Stimulated activated effector memory CD8-positive, alpha-beta T cell treated with anti-CD3 and anti-CD28 coated beads, Interleukin-12 subunit alpha, Interleukin-12 subunit beta, amount 100 ng/mL, for 72 hours (primary cell): ENCODE measurements around the gene BMPR1A.
A peak's percentile ranks its signal among the peaks of the same experiment; 100 is the strongest.
"Not testable (repeated sequence)": the region's sequence is repeated elsewhere in the genome, so short reads cannot be mapped to it uniquely, and the experiment has no call there.

ENCODE experiments used
- ATAC-seq: fragments of 150-1000 bp; cut with Tn5 transposase; 2 replicates; pipeline ENCODE4 v1.10.0; 2021
- DNase-seq, 2 donors: peaks; one replicate each; pipeline ENCODE4 v3.0.0; 2021 to 2022; ENCODE audit warnings: low spot score in 2 of 2
- H3K27ac Mint-ChIP-seq: one replicate; pipeline ENCODE4 v1.8.0; 2022; ENCODE audit warnings: mild to moderate bottlenecking, mixed read lengths
- H3K36me3 Mint-ChIP-seq: one replicate; pipeline ENCODE4 v1.8.0; 2022; ENCODE audit warnings: mild to moderate bottlenecking, mixed read lengths
- H3K4me1 Mint-ChIP-seq: one replicate; pipeline ENCODE4 v1.8.0; 2022; ENCODE audit warnings: mixed read lengths
- H3K4me3 Mint-ChIP-seq: one replicate; pipeline ENCODE4 v1.8.0; 2022; ENCODE audit warnings: mild to moderate bottlenecking, mixed read lengths
- H3K9me3 Mint-ChIP-seq: one replicate; pipeline ENCODE4 v1.8.0; 2022; ENCODE audit warnings: mixed read lengths

Gene BMPR1A

DNA sequence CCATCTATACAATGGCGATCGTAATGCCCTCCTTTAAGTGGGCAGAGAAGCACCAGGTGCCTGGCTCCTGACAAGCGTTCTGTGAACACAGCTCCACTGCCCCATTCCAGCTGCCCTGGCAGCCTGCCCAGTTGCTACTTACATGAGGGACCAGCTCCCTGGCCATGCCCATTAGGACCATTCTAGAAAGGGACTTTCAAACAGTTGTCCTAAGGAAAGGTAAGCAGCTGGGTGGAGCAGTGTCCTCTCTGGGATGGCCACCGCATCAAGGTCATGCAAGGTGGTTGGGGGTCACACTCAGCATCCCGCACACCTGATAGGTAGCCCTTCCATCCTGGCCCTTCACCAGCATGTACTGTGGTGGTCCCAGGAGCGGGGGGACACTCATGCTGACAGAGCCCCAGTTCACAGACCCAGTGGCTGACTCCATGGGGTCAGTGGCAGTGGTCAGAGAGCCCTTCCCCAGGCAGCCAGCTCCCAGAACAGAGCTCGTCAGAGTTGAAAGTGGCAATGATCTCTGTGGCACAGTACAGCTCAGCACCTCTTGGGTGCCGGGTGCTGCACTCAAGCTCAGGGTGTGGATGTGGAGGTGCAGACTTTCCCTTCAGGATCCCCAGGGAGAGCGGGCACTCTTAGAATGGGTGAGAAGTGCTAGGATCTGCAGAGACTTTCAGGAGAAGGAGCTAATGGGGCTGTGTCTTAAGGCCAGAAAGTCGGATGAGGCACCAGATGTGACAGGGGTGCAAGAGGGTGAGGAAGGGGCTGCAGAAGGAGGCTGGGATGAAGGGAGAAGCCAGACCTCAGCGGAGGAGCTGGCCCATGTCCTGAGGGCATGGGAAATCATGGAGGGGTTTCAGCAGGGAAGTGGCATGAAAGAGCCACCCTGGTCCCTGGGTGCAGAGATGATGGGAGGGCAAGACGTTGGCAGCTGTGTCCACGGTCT is 190.1 kb downstream of the BMPR1A start:
- Mint-ChIP-seq H3K4me1 (peaks cover 9% of the 10 kb centered on the region), H3K36me3 (no peaks in the 10 kb centered on the region), H3K9me3 (no peaks in the 10 kb centered on the region), H3K4me3 (no peak overlapping the region), H3K27ac (no peak overlapping the region)
- ATAC-seq (no peak), DNase-seq (no peak)

DNA sequence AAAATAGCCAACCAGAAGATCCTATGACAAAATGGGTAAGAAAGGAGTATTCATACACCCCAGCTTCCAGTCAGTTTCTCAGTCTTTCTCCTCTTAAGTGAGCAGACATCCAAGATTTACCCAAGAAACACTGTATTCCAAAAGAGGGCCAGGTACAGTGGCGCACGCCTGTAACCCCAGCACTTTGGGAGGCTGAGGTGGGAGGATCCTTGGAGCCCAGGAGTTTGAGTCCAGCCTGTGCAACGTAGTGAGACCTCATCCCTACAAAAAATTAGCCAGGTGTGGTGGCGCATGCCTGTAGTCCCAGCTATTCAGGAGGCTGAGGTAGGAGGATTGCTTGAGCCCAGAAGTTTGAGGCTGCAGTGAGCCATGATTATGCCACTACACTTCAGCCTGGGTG is 191.4 kb downstream of the BMPR1A start:
- DNase-seq, H3K9me3 Mint-ChIP-seq, H3K4me1 Mint-ChIP-seq, H3K4me3 Mint-ChIP-seq, H3K36me3 Mint-ChIP-seq, H3K27ac Mint-ChIP-seq, ATAC-seq: not testable (repeated sequence)

DNA sequence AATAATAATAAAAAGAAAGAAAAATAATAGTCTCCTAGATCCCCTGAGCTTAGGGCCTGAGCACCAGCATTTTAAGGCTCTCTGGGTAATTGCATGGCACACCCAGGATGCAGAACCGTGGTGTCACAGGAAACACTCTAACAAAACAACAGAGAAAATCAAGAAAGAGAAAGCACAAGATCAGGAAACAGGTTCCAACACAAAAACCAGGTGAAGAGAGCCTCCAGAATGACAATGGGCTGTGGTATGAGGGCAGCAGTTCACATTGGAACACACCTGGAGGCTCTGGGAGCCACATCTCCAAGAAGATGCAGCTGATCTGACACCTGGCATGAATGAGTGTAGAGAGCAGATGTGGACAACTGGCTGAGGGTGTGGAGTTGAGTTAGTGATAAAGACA is 193.9 kb downstream of the BMPR1A start:
- Mint-ChIP-seq H3K4me3 (no peak overlapping the region), H3K27ac (peak overlapping the region; percentile 65), H3K9me3 (peaks cover 9% of the 10 kb centered on the region), H3K4me1 (peaks cover 9% of the 10 kb centered on the region), H3K36me3 (no peaks in the 10 kb centered on the region)
- DNase-seq (no peak), ATAC-seq (no peak)

DNA sequence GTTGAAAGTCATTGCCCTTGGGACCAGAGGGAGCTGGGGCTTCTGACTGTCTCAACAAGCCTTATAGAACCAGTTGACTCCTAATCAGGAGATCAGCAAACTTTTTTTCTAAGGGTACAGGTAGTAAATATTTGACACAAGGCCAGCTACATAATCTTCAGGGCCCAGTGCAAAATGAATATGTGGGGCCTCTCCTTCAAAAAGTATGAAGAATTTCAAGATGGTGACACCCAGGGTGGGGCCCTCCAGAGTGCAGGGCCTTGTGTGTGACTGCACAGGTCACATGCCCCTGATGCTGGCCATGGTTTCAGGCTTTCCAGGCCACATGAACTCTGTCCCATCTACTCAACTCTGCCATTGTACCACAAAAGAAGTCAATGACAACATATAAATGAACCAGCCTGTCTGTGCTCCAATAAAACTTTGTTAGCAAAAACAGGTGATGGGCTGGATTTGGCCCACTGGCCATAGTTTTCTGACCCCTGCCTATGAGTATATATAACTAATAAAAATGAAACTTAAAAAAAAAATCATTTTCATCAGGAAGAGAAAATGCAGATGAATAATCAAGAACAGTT is 194.9 kb downstream of the BMPR1A start:
- no peak overlapping the region for H3K27ac Mint-ChIP-seq
- H3K4me1 Mint-ChIP-seq: peaks cover 9% of the 10 kb centered on the region
- no peak overlapping the region for H3K4me3 Mint-ChIP-seq
- DNase-seq: no peak
- peaks cover 9% of the 10 kb centered on the region for H3K9me3 Mint-ChIP-seq
- ATAC-seq: no peak
- no peaks in the 10 kb centered on the region for H3K36me3 Mint-ChIP-seq

DNA sequence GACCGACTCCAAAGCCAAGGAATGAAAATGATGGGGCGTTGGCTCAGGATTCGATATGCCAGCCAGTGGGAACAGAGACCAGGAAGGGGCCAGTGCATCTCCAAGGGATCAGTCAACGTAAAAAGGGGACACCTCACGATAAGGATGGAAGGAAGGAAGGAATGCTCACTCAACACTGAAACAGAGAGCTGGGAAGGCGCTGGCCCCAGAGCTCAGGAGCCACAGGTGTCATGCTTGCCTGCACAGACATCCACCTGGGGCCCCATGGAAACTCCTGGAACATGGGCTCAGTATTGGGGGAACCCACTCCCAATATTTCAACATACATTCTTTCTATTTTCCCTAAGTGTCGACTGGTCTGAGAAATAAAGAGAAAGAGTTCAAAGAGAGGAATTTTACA is 195.7 kb downstream of the BMPR1A start:
- ATAC-seq (no peak), DNase-seq (no peak)
- no peaks in the 10 kb centered on the region for H3K36me3 Mint-ChIP-seq
- peak overlapping the region; percentile 38 for H3K27ac Mint-ChIP-seq
- peaks cover 9% of the 10 kb centered on the region for H3K4me1 Mint-ChIP-seq
- peaks cover 9% of the 10 kb centered on the region for H3K9me3 Mint-ChIP-seq
- H3K4me3 Mint-ChIP-seq: no peak overlapping the region

DNA sequence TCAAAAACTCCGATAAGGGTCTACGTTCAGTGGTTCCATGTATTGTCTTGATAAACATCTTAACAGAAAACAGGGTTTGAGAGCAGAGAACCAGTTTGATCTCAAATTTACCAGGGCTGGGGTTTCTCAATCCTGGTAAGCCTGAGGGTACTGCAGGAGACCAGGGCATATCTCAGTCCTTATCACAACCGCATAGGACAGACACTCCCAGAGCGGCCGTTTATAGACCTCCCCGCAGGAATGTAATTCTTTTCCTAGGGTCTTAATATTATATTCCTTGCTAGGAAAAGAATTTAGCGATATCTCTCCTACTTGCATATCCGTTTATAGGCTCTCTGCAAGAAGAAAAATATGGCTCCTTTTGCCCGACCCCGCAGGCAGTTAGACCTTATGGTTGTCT is 196.3 kb downstream of the BMPR1A start:
- H3K36me3 Mint-ChIP-seq, H3K9me3 Mint-ChIP-seq, DNase-seq, H3K4me3 Mint-ChIP-seq, H3K4me1 Mint-ChIP-seq, ATAC-seq: not testable (repeated sequence)
- peak overlapping the region; percentile 38 for H3K27ac Mint-ChIP-seq

DNA sequence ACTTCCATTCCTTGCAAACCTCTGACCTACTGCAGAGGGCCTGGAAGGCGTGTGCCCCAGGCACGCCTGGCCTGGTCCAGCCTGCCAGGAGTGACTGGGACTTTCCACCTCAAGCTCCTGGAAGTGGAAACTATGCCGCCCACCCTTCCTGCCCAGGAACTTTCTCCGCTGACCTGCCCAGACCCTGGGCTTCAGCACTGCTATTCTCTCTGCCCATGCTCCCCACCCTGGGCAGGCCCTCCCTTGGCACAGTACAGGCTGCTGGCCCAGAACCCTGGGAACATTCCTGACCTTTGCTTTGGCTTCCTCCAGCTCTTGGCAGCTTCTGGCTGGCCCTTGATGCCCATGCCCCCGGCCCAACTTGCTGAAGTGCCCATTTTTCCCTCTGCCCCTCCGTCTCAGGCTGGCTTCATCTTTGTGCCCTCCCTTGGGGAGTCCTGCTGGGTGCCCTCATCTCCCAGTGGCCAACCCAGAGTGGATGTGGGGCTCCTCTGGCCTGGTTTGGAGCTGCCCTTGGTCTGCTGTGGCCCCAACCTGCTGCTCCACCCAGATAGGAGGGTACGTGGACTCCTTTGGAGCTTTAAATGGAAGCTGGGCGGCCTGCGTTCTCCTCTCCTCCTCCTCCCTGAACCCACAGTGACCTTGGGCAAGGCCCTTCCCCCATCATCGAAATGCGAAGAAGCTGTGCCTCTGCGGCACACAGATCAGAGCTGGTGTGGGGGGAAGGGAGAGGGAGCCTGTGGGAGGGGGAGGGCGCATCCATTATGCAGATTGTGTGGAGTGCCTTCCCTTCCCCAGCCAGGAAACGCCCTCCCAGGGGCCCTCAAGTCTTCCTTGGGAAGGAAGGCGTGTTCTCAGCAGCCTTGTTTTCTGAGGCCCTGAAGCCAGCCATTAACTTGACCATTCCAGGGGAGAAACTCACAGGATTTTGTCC is 197.6 kb downstream of the BMPR1A start:
- H3K9me3 Mint-ChIP-seq: peaks cover 9% of the 10 kb centered on the region
- ATAC-seq (no peak), DNase-seq (no peak)
- no peak overlapping the region for H3K4me3 Mint-ChIP-seq
- H3K27ac Mint-ChIP-seq: no peak overlapping the region
- peaks cover 9% of the 10 kb centered on the region for H3K4me1 Mint-ChIP-seq
- no peaks in the 10 kb centered on the region for H3K36me3 Mint-ChIP-seq

DNA sequence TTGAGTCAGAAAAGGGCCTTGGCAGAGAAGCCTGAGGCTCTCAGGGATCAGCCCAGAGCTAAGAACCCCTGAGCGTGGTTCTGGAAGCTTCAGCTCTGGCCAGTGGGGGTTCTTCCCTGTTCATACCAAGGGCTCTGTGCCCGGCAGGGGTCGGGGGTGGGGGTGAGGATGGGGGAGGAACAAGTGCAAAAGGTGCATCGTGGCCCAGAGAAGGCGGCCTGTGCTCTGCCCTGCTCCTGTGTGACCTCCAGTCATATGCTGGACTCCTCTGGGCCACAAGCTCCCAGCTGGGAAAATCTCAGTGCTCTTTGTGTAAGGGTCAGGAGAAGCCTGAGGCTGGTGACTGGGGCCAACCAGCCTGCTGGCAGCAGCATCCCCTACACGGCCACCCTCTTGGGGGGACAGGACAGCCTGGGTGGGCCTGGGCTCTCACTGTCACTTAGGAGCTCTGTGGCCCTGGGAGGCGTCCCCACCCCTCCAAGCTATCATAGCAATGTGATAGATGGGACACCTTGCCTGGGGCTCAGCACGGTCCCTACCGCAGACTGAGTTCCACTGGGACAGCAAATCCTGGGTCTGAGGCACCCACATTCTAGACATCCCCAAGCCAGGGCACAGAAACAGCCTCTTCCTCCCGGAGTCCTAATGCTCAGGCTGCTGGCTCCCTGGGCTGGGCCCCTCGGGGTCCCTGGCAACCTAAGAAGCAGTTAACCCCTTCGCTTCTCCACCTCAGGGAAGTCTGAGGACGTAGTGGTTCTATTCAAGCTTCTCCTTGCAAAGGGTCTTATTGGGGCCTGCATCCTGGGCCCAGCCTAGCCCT is 198.5 kb downstream of the BMPR1A start:
- Mint-ChIP-seq H3K4me3 (no peak overlapping the region), H3K4me1 (peaks cover 9% of the 10 kb centered on the region), H3K36me3 (no peaks in the 10 kb centered on the region), H3K27ac (no peak overlapping the region), H3K9me3 (peaks cover 9% of the 10 kb centered on the region)
- ATAC-seq (no peak), DNase-seq (no peak)

DNA sequence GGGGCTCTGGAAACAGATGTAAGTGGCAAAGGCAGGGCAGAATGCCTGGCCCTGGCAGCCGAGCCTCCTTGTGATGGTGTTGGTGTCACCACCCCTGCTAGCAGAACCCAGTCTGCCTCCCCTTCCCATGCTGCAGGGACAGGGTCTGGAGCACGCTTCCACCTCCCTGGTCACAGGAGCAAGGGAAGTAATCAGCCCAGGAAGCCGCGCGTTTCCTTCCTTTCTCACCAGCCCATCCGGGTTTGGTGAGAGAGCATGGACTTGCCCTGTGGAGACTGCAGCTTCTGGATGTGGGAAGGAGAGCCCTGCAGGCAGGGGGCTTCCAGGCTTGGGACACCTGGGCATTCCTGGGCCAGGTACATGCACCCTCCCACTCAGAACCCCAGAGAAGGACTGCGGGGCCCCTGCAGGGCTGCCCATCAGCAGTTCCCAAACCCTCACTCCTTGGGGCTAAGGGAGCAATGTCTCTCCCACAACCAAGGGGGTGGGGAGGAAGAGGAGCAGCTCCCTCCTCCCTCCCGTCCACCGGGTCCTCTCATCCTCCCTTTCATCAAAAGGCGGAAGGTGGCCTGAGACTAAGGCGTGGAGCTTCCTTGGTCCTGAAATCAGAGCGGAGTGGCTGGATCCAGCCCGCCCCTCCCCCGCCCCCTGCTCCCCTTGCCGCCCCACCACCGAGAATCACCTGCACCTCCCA is 199.2 kb downstream of the BMPR1A start:
- Mint-ChIP-seq H3K9me3 (peaks cover 9% of the 10 kb centered on the region), H3K36me3 (no peaks in the 10 kb centered on the region), H3K4me1 (peaks cover 6% of the 10 kb centered on the region), H3K4me3 (no peak overlapping the region), H3K27ac (no peak overlapping the region)
- ATAC-seq: no peak
- no peak for DNase-seq

DNA sequence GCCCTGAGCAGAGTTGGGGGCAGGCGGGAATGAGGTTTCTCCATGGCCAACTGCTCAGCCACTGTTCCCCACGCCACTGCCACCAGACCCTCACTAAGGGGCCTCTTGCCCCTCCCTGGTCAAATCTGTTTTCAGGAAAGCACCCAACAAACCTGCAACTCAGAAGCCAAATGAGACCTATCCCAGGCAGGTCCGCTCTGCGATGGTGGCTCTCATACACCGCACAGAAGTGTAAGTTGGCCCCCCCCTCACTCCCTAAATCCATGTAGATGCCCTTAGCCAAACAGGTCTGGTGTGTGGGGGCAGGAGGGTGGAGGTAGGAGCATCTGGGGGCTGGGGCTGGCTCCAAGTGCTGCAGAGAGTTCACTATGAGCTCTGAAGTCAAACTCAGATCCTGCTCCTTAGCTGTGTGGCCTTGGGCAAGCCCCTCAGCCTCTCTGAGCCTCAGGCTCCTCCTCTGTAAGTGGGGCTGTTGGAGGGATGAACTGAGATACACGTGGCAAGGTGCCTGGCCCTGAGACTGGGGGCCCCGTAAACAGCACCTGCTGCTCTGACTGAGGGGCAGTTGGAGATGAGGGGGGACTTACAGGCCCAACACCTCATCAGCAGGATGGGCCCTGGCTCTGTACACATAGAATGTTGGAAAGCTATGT is 199.9 kb downstream of the BMPR1A start:
- no peak overlapping the region for H3K4me3 Mint-ChIP-seq
- ATAC-seq (no peak), DNase-seq (no peak)
- H3K9me3 Mint-ChIP-seq: peaks cover 9% of the 10 kb centered on the region
- H3K27ac Mint-ChIP-seq: no peak overlapping the region
- no peaks in the 10 kb centered on the region for H3K36me3 Mint-ChIP-seq
- peaks cover 6% of the 10 kb centered on the region for H3K4me1 Mint-ChIP-seq

DNA sequence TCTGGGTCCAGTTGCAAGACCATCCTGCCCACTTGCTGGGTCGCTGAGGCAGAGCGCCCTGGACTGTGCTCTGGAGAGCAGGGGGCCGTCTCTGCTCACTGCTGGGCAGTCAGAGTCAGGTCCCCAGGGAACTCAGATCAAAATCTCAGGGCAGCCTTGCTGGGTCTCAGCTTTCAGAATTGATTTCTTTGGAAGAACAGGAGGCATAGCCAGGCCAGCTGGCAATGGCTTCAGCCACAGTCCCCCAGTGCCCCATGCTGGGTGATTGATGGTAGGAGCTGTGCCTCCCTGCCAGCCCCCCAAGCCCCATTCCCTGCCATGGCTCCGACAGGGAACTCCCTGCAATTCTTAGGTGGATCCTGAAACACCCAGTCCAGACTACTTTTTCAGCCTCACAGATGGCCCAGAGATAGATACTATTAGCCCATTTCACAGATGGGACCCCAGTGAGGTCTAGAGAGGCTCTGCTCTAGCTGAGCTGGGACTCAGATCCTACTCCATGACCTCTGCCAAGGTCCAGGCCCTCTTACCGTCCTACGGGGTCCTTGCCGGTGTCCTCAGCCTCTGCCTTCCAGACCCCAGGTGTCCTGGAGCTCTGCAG is 200.5 kb downstream of the BMPR1A start:
- Mint-ChIP-seq H3K4me3 (no peak overlapping the region), H3K27ac (peak overlapping the region; percentile 54), H3K9me3 (peaks cover 5% of the 10 kb centered on the region), H3K36me3 (no peaks in the 10 kb centered on the region), H3K4me1 (peaks cover 6% of the 10 kb centered on the region)
- ATAC-seq: no peak
- no peak for DNase-seq

DNA sequence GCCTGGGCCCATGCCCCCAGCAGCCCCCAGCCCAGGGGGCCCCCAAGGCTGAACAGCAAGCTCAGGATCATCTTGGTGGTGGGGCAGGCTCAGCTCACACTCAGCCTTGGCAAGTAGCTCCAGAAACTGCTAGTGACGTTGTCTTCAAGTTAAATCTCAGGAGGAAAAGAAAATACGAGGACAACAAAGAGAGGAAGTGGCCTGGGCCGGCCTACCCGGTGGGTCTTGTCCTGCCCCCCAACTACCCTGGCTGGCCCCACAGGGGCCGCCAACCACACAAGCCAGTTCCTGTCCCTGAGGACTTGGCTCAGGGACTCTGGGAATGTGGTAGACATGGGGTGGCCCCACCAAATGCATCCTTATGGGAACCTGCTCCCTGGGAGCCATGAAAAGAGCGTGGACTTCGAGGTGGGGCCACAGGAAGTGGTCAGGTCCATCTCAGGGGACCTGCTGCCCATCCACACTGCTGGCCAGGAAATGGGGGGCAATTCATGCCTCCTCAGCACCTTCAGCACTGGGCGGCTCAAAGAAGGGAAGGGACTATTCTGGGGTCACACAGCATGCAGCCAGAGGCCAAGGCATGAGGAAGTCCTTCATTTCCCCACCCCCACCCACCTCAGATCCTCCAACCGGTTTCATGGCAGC is 201.2 kb downstream of the BMPR1A start, which contains the start of gene MMRN2:
TSS of gene MMRN2 (minus strand) at position 145 of the 645 bp plus-strand sequence. CDS start at position 71, 74 bp downstream.
- Mint-ChIP-seq H3K36me3 (no peaks in the 10 kb centered on the region), H3K4me1 (peaks cover 6% of the 10 kb centered on the region), H3K27ac (peak within 1 kb of the TSS; percentile 54), H3K4me3 (no peak within 1 kb of the TSS), H3K9me3 (no peaks in the 10 kb centered on the region)
- ATAC-seq (no peak), DNase-seq (no peak)
